ENCODE data around the gene FAM117A.

Gene FAM117A

GRCh38 chr17:49763735-49764558 is at the start of gene FAM117A:
TSS of gene FAM117A (minus strand) at chr17:49764131. CDS start at chr17:49764087, 44 bp downstream.
- DNase-seq (ENCODE audit: low spot score): peak; percentile 99

GRCh38 chr17:49809056-49809455 is 45.1 kb upstream of the FAM117A start:
- no peak for DNase-seq (ENCODE audit: low spot score)

GRCh38 chr17:49798738-49799137 is 34.8 kb upstream of the FAM117A start:
- no peak for DNase-seq (ENCODE audit: low spot score)

- peak; percentile 14 for DNase-seq (ENCODE audit: low spot score)
Measured at GRCh38 chr17:49798182-49798581, 34.3 kb upstream of the FAM117A start.

- DNase-seq (ENCODE audit: low spot score): no peak
Measured at GRCh38 chr17:49795372-49795771, 31.4 kb upstream of the FAM117A start.

GRCh38 chr17:49793309-49793708 is 29.4 kb upstream of the FAM117A start:
- no peak for DNase-seq (ENCODE audit: low spot score)

GRCh38 chr17:49789243-49789578 is 25.3 kb upstream of the FAM117A start:
- no peak for DNase-seq (ENCODE audit: low spot score)

- DNase-seq (ENCODE audit: low spot score): peak; percentile 96
Measured at GRCh38 chr17:49788478-49789242, 24.7 kb upstream of the FAM117A start, which contains the start of gene KAT7. TSS of gene KAT7 (plus strand) at chr17:49788681. CDS start at chr17:49788835, 154 bp downstream.

GRCh38 chr17:49787884-49788477 is 24.1 kb upstream of the FAM117A start:
- DNase-seq (ENCODE audit: low spot score): no peak

- DNase-seq (ENCODE audit: low spot score): no peak
Measured at GRCh38 chr17:49784636-49785035, 20.7 kb upstream of the FAM117A start.

- no peak for DNase-seq (ENCODE audit: low spot score)
Measured at GRCh38 chr17:49783791-49784190, 19.9 kb upstream of the FAM117A start.

GRCh38 chr17:49783071-49783715 is 19.3 kb upstream of the FAM117A start:
- DNase-seq (ENCODE audit: low spot score): no peak

GRCh38 chr17:49779739-49780231 is 15.9 kb upstream of the FAM117A start:
- peak; percentile 53 for DNase-seq (ENCODE audit: low spot score)

GRCh38 chr17:49779156-49779738 is 15.3 kb upstream of the FAM117A start:
- no peak for DNase-seq (ENCODE audit: low spot score)

GRCh38 chr17:49777563-49777962 is 13.6 kb upstream of the FAM117A start:
- DNase-seq (ENCODE audit: low spot score): no peak

GRCh38 chr17:49776551-49777300 is 12.8 kb upstream of the FAM117A start:
- no peak for DNase-seq (ENCODE audit: low spot score)

GRCh38 chr17:49775546-49776260 is 11.8 kb upstream of the FAM117A start:
- peak; percentile 39 for DNase-seq (ENCODE audit: low spot score)

- no peak for DNase-seq (ENCODE audit: low spot score)
Measured at GRCh38 chr17:49766918-49767530, 3.1 kb upstream of the FAM117A start.

- DNase-seq (ENCODE audit: low spot score): no peak
Measured at GRCh38 chr17:49764559-49765180, 739 bp upstream of the FAM117A start.
